GM23338 (cell line): ENCODE measurements around the gene C1orf116. TPM values are rescaled to one million over a fixed set of nuclear protein-coding genes. Genes with fewer than 3 reads are reported as not detected.

Experiments
- ATAC-seq: fragments of 200-7000 bp; cut with Tn5 transposase; 3 replicates; pipeline ENCODE4 v1.9.1; 2020
- DNase-seq: peaks from one replicate; pipeline ENCODE4 v3.0.0-alpha.2; 2015; ENCODE audit warnings: low spot score
- H2AFZ ChIP-seq: fragments of 200-600 bp; sonication (generic); 2 replicates; pipeline ENCODE4 v1.8.0; 2016; ENCODE audit warnings: antibody characterized with exemption, mild to moderate bottlenecking, moderate library complexity
- H3F3A ChIP-seq: fragments of 200-600 bp; sonication (generic); replicated peaks from 2 replicates; pipeline ENCODE4 v1.8.0; 2017; ENCODE audit warnings: antibody characterized with exemption, mixed run types, low read depth
- H3K27ac ChIP-seq: fragments of 200-600 bp; sonication (generic); 2 replicates; pipeline ENCODE4 v1.6.1; 2016; ENCODE audit warnings: low read depth
- H3K27me3 ChIP-seq: fragments of 200-600 bp; sonication (generic); 2 replicates; pipeline ENCODE4 v1.8.0; 2016; ENCODE audit warnings: mild to moderate bottlenecking, mixed run types, moderate library complexity; ENCODE audit not compliant: insufficient read depth
- H3K36me3 ChIP-seq: fragments of 200-600 bp; sonication (generic); 2 replicates; pipeline ENCODE4 v1.8.0; 2016; ENCODE audit warnings: mild to moderate bottlenecking; ENCODE audit not compliant: insufficient read depth
- H3K4me1 ChIP-seq: fragments of 200-600 bp; sonication (generic); 2 replicates; pipeline ENCODE4 v1.8.0; 2016; ENCODE audit warnings: mild to moderate bottlenecking, moderate library complexity; ENCODE audit not compliant: insufficient read depth
- H3K4me2 ChIP-seq: fragments of 200-600 bp; sonication (generic); 2 replicates; pipeline ENCODE4 v1.7.1; 2017; ENCODE audit warnings: mixed run types
- H3K4me3 ChIP-seq: fragments of 200-600 bp; sonication (generic); 2 replicates; pipeline ENCODE4 v1.6.1; 2016; ENCODE audit warnings: mixed run types
- H3K79me2 ChIP-seq: fragments of 200-600 bp; sonication (generic); replicated peaks from 2 replicates; pipeline ENCODE4 v1.8.0; 2017; ENCODE audit warnings: mild to moderate bottlenecking; ENCODE audit not compliant: insufficient read depth
- H3K9me2 ChIP-seq: fragments of 200-600 bp; sonication (generic); 2 replicates; pipeline ENCODE4 v1.8.0; 2017; ENCODE audit not compliant: insufficient read depth
- H4K20me1 ChIP-seq: fragments of 200-600 bp; sonication (generic); replicated peaks from 2 replicates; pipeline ENCODE4 v1.8.0; 2017; ENCODE audit warnings: mild to moderate bottlenecking; ENCODE audit not compliant: insufficient read depth
- H3K27ac Mint-ChIP-seq: 2 replicates; pipeline ENCODE4 v1.8.0; 2020; ENCODE audit warnings: inconsistent platforms, mild to moderate bottlenecking, moderate library complexity, mixed read lengths
- H3K27me3 Mint-ChIP-seq: 3 replicates; pipeline ENCODE4 v1.8.0; 2022; ENCODE audit warnings: low read depth, mild to moderate bottlenecking, moderate library complexity, mixed read lengths, inconsistent platforms; ENCODE audit not compliant: insufficient read depth, poor library complexity
- H3K36me3 Mint-ChIP-seq: 3 replicates; pipeline ENCODE4 v1.8.0; 2021; ENCODE audit warnings: low read depth, mild to moderate bottlenecking, inconsistent platforms, moderate library complexity, mixed read lengths
- H3K4me1 Mint-ChIP-seq: 3 replicates; pipeline ENCODE4 v1.8.0; 2020; ENCODE audit warnings: mild to moderate bottlenecking, inconsistent platforms, mixed read lengths
- H3K4me3 Mint-ChIP-seq: 3 replicates; pipeline ENCODE4 v1.8.0; 2021; ENCODE audit warnings: moderate library complexity, mild to moderate bottlenecking, inconsistent platforms, mixed read lengths
- H3K9me3 Mint-ChIP-seq: 3 replicates; pipeline ENCODE4 v1.8.0; 2020; ENCODE audit warnings: moderate library complexity, mild to moderate bottlenecking, inconsistent platforms, mixed read lengths
- CREB1 ChIP-seq: fragments of 250-450 bp; sonication (Bioruptor Pico); IDR thresholded peaks from 2 replicates; pipeline ENCODE4 v1.5.0; 2020; ENCODE audit warnings: low read depth, mild to moderate bottlenecking, moderate library complexity
- CTCF ChIP-seq, 2 experiments: fragments of 200-600 bp in 1 of 2; sonication (generic) in 1 of 2; conservative IDR thresholded peaks; 2 replicates each; pipeline versions ENCODE4 v1.5.1 to v1.6.1; 2016 to 2017; ENCODE audit warnings: antibody characterized with exemption in 2 of 2, low read depth in 2 of 2, mild to moderate bottlenecking in 2 of 2, moderate library complexity in 1 of 2
- ETS1 ChIP-seq: IDR thresholded peaks from 2 replicates; pipeline ENCODE4 v1.6.1; 2016; ENCODE audit warnings: antibody characterized with exemption
- EZH2 ChIP-seq: fragments of 200-600 bp; sonication (generic); IDR thresholded peaks from one replicate; pipeline ENCODE4 v1.8.0; 2017; ENCODE audit warnings: antibody characterized with exemption, mild to moderate bottlenecking, low read depth; ENCODE audit not compliant: unreplicated experiment
- JUNB ChIP-seq: IDR thresholded peaks from one replicate; pipeline ENCODE4 v1.6.1; 2016; ENCODE audit warnings: antibody characterized with exemption; ENCODE audit not compliant: unreplicated experiment
- STAT1 ChIP-seq: IDR thresholded peaks from one replicate; pipeline ENCODE4 v1.6.1; 2016; ENCODE audit warnings: antibody characterized with exemption; ENCODE audit not compliant: unreplicated experiment
- ZNF114 ChIP-seq: fragments of 250-450 bp; sonication (Bioruptor Pico); IDR thresholded peaks from 2 replicates; pipeline ENCODE4 v1.5.0; 2020; ENCODE audit warnings: mild to moderate bottlenecking, moderate library complexity
- ZNF462 ChIP-seq: fragments of 250-450 bp; sonication (Bioruptor Pico); IDR thresholded peaks from 2 replicates; pipeline ENCODE4 v1.5.0; 2020; ENCODE audit warnings: mild to moderate bottlenecking, moderate library complexity
- polyA plus RNA-seq: library from polyadenylated mRNA; unstranded; fragments of >200 nt; fragmentation: Nextera tagmentation; extraction: Ambion mirVana; gene quantifications from 2 replicates; pipeline ENCODE4 v1.2.1, GENCODE V29; 2016
- total RNA-seq: library from RNA; depleted of rRNA; stranded (reverse); fragments of >200 nt; shearing (Covaris generic); gene quantifications from 2 replicates; pipeline ENCODE4 v1.2.3, GENCODE V29; 2014

Gene C1orf116
- total and polyA plus RNA-seq, 2 experiments from 2014 or later, result 2.3 to 5.3 TPM

- TF ChIP-seq CREB1 (CRISPR knock-in tag) (no peak), CTCF (conservative IDR thresholded peaks at IDR 0.05; ENCODE audit: low read depth in 2 of 2) (no peak), EZH2 (no peak)
- Mint-ChIP-seq H3K9me3 (no peaks in the 10 kb centered on the region), H3K27ac (no peak overlapping the region), H3K36me3 (no peaks in the 10 kb centered on the region), H3K4me3 (no peak overlapping the region), H3K4me1 (peaks cover 31% of the 10 kb centered on the region), H3K27me3 (no peaks in the 10 kb centered on the region)
- Histone ChIP-seq H3K4me2 (no peak overlapping the region), H3F3A (no peaks in the 10 kb centered on the region), H3K36me3 (no peaks in the 10 kb centered on the region), H3K9me2 (no peaks in the 10 kb centered on the region), H3K4me1 (peaks cover 20% of the 10 kb centered on the region), H3K79me2 (no peaks in the 10 kb centered on the region), H3K27ac (no peak overlapping the region), H3K27me3 (no peaks in the 10 kb centered on the region), H4K20me1 (no peaks in the 10 kb centered on the region), H3K4me3 (no peak overlapping the region), H2AFZ (no peak overlapping the region)
- DNase-seq (no peak), ATAC-seq (no peak)
These were observed 3.5 kb upstream of the C1orf116 start for GRCh38 chr1:207035877-207036551.

- Histone ChIP-seq H3K9me2 (no peaks in the 10 kb centered on the region), H2AFZ (no peak overlapping the region), H3K27me3 (no peaks in the 10 kb centered on the region), H4K20me1 (no peaks in the 10 kb centered on the region), H3K36me3 (no peaks in the 10 kb centered on the region), H3K27ac (no peak overlapping the region), H3K4me1 (peaks cover 27% of the 10 kb centered on the region), H3F3A (no peaks in the 10 kb centered on the region), H3K4me2 (no peak overlapping the region), H3K79me2 (no peaks in the 10 kb centered on the region), H3K4me3 (no peak overlapping the region)
- no peak for ATAC-seq
- DNase-seq, result no peak
- Mint-ChIP-seq H3K4me1 (peaks cover 41% of the 10 kb centered on the region), H3K4me3 (no peak overlapping the region), H3K9me3 (no peaks in the 10 kb centered on the region), H3K27ac (no peak overlapping the region), H3K36me3 (no peaks in the 10 kb centered on the region), H3K27me3 (no peaks in the 10 kb centered on the region)
- TF ChIP-seq STAT1 (no peak), ZNF462 (CRISPR knock-in tag) (no peak), JUNB (no peak), EZH2 (no peak), ETS1 (no peak), ZNF114 (CRISPR knock-in tag) (no peak), CREB1 (CRISPR knock-in tag) (no peak)
These were observed 2.4 kb upstream of the C1orf116 start for GRCh38 chr1:207034998-207035397.
